Measurements from ENCODE around the gene MT3.
A peak's percentile ranks its signal among the peaks of the same experiment; 100 is the strongest.

MT3 gene

GRCh38 chr16:56631832-56632155 is 42.5 kb downstream of the MT3 start:
- peak; percentile 57 for DNase-seq

GRCh38 chr16:56632156-56632847 is 43.0 kb downstream of the MT3 start, which contains the start of gene MT1M:
TSS of gene MT1M (plus strand) at chr16:56632659. CDS start at chr16:56632732, 73 bp downstream.
- DNase-seq: peak; percentile 66

- DNase-seq: no peak
Measured at GRCh38 chr16:56632848-56633365, 43.6 kb downstream of the MT3 start.

- DNase-seq: no peak
Measured at GRCh38 chr16:56633535-56633934, 44.2 kb downstream of the MT3 start.

GRCh38 chr16:56634715-56635440 is 45.5 kb downstream of the MT3 start:
- DNase-seq: no peak

- no peak for DNase-seq
Measured at GRCh38 chr16:56635441-56635967, 46.2 kb downstream of the MT3 start.

- DNase-seq: no peak
Measured at GRCh38 chr16:56636616-56637413, 47.5 kb downstream of the MT3 start.

- DNase-seq: no peak
Measured at GRCh38 chr16:56637814-56638750, 48.8 kb downstream of the MT3 start, which contains the start of gene MT1A. TSS of gene MT1A (plus strand) at chr16:56638666. CDS start at chr16:56638739, 73 bp downstream.

- DNase-seq: no peak
Measured at GRCh38 chr16:56639045-56639444, 49.7 kb downstream of the MT3 start.

- no peak for DNase-seq
Measured at GRCh38 chr16:56640076-56640475, 50.7 kb downstream of the MT3 start.
